ENCODE measurements around the gene PCNX3. TPM values are rescaled to one million over a fixed set of nuclear protein-coding genes. Genes with fewer than 3 reads are reported as not detected.

Gene PCNX3
- total RNA-seq, 1 donor from 2014 or later, result 30.6 TPM

- DNase-seq (ENCODE audit: low spot score), result no peak
These were observed 2.6 kb downstream of the PCNX3 start for GRCh38 chr11:65617990-65618751.

- DNase-seq (ENCODE audit: low spot score), result no peak
These were observed 3.2 kb downstream of the PCNX3 start for GRCh38 chr11:65618763-65619162.

GRCh38 chr11:65619281-65619928, 3.8 kb downstream of the PCNX3 start:
- DNase-seq (ENCODE audit: low spot score), result no peak

- DNase-seq (ENCODE audit: low spot score), result no peak
These were observed 5.1 kb downstream of the PCNX3 start for GRCh38 chr11:65620666-65621065.

GRCh38 chr11:65621460-65621859, 5.9 kb downstream of the PCNX3 start:
- DNase-seq (ENCODE audit: low spot score), result no peak

DNA sequence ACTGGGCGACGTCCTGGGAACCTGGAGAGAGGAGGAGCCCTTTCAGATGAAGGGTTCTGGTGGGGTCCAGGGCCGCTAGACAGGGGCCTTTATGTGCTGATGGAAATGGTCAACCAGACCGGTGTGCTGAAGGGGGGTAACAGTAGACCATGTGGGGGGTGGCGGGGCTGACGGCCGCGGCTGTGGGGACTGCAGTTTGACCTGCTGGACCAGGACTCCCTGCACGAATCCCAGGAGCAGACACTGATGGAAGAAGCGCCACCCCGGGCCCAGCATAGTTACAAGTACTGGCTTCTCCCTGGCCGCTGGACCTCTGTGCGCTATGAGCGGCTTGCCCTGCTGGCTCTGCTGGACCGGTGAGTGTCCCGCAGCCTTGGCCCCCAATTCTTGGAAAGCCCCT, 6.4 kb downstream of the PCNX3 start:
- no peak for DNase-seq (ENCODE audit: low spot score)

GRCh38 chr11:65623177-65623576, 7.6 kb downstream of the PCNX3 start:
- DNase-seq (ENCODE audit: low spot score), result no peak

DNA sequence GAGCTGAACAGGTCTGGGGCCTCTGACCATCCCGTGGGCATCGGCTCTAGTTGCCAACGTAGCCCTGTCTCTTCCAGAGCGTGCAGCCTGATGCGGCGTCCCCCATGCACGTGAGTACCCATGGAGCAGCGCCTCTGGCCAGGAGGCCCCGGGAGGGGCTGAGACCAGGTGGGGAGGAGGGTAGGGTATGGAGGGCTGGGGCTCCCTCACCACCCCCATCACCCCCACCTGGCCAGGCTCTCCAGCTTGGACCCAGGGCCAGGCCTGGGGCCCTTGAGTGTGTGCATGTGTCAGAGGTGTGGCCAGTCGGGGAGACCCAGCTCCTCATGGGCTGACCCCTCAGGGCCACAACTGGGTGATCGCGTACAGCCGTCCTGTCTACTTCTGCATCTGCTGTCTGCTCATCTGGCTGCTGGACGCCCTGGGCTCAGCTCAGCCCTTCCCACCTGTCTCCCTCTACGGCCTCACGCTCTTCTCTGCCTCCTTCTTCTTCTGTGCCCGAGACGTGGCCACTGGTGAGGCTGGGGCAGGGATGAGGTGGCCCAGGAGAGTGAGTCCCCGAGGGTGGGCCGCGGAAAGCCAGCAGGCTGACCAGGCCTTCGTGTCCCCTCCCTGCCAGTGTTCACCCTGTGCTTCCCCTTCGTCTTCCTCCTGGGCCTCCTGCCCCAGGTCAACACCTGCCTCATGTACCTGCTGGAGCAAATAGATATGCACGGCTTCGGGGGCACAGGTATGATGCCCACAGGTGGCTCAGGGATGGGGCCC, 8.5 kb downstream of the PCNX3 start:
- DNase-seq (ENCODE audit: low spot score), result no peak

- DNase-seq (ENCODE audit: low spot score), result no peak
These were observed 9.5 kb downstream of the PCNX3 start for GRCh38 chr11:65624931-65625627.

DNA sequence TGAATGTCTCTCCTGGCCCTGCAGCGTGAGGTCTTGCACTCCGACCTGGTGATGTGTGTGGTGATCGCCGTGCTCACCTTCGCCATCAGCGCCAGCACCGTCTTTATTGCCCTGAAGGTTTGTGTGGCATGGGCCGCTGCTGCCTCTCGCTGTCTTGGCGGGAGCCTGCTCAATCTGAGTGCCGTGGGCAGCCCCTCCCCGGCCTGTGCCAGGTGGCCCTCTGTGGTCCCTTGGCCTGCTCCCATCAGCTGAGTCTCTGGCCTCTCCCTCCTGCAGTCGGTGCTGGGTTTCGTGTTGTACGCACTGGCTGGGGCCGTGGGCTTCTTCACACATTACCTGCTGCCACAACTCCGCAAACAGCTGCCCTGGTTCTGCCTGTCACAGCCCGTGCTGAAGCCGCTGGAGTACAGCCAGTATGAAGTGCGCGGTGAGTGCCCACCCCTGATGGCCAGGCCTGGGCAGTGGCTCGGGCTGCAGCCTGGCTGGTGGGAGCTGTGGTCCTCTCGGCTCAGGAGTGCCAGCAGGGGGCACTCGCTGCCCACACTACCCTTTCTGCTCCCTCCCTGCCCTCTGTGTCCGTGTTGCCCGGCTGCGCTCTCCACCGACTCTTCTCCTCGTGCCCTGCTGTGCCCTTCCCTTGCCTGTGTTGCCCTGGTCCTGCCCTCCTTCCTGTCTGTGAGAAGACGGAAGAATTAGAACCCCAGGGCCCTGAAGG, 10.2 kb downstream of the PCNX3 start:
- DNase-seq (ENCODE audit: low spot score), result no peak

- DNase-seq (ENCODE audit: low spot score), result no peak
These were observed 11.6 kb downstream of the PCNX3 start for GRCh38 chr11:65627202-65627601.

- DNase-seq (ENCODE audit: low spot score), result no peak
These were observed 14.0 kb downstream of the PCNX3 start for GRCh38 chr11:65629579-65629978.

- no peak for DNase-seq (ENCODE audit: low spot score)
These were observed 14.6 kb downstream of the PCNX3 start for GRCh38 chr11:65630215-65630614.

GRCh38 chr11:65633390-65634108, 18.0 kb downstream of the PCNX3 start:
- DNase-seq (ENCODE audit: low spot score), result no peak

DNA sequence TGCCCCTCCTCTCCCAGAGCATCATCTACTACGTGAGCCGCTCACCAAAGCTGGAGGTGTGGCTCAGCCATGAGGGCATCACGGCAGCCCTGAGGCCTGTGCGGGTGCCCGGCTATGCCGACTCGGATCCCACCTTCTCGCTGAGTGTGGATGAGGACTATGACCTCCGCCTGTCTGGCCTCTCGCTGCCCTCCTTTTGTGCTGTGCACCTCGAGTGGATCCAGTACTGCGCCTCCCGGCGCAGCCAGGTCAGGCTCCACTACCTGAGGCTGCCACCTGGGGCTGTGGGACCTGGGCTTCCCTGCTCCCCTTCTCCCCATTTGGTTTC, 18.5 kb downstream of the PCNX3 start:
- DNase-seq (ENCODE audit: low spot score), result no peak

- no peak for DNase-seq (ENCODE audit: low spot score)
These were observed 18.9 kb downstream of the PCNX3 start for GRCh38 chr11:65634440-65634839.

GRCh38 chr11:65634905-65635731, 19.5 kb downstream of the PCNX3 start:
- DNase-seq (ENCODE audit: low spot score), result no peak

DNA sequence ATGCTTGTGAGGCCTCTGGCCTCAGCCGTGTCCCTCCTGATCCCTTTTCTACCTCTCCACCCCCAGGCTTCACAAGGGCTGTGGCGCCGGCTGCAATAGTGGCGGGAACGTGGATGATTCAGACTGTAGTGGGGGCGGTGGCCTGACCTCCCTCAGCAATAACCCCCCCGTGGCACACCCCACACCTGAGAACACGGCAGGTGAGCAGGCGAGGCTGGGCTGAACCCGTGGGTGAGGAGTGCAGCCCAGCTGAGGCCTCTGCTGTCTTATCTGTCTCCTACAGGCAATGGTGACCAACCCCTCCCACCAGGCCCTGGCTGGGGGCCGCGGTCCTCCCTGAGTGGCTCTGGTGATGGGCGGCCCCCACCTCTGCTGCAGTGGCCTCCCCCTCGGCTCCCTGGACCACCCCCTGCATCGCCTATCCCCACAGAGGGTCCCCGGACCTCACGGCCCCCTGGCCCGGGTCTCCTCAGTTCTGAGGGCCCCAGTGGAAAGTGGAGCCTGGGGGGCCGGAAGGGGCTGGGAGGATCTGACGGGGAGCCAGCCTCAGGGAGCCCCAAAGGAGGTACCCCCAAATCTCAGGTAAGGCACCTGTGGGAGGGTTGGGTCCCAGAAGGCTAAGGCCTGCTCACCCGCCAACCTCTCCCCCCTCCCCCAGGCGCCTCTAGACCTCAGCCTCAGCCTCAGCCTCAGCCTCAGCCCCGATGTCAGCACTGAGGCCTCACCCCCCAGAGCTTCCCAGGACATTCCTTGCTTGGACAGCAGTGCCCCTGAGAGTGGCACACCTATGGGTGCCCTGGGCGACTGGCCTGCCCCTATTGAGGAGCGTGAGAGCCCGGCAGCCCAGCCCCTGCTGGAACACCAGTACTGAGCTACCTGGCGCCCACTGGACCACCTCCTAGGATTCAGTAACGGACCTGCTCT, 20.8 kb downstream of the PCNX3 start:
- no peak for DNase-seq (ENCODE audit: low spot score)
